GM10266 (cell line): ENCODE measurements around the gene TJP2.

Experiments used
- DNase-seq: peaks from one replicate; pipeline ENCODE4 v3.0.0; 2012; ENCODE audit errors: extremely low spot score
- TF ChIP-seq, protein P1 (sequence below): IDR thresholded peaks from 2 replicates; pipeline ENCODE4 v1.5.1; 2012; ENCODE audit warnings: mild to moderate bottlenecking, low read depth; ENCODE audit not compliant: control insufficient read depth, insufficient read depth; ENCODE audit errors: missing control alignments

The TJP2 gene

GRCh38 chr9:69258551-69258950 lies 84.5 kb downstream of the TJP2 start:
- TF ChIP-seq, protein P1, sequence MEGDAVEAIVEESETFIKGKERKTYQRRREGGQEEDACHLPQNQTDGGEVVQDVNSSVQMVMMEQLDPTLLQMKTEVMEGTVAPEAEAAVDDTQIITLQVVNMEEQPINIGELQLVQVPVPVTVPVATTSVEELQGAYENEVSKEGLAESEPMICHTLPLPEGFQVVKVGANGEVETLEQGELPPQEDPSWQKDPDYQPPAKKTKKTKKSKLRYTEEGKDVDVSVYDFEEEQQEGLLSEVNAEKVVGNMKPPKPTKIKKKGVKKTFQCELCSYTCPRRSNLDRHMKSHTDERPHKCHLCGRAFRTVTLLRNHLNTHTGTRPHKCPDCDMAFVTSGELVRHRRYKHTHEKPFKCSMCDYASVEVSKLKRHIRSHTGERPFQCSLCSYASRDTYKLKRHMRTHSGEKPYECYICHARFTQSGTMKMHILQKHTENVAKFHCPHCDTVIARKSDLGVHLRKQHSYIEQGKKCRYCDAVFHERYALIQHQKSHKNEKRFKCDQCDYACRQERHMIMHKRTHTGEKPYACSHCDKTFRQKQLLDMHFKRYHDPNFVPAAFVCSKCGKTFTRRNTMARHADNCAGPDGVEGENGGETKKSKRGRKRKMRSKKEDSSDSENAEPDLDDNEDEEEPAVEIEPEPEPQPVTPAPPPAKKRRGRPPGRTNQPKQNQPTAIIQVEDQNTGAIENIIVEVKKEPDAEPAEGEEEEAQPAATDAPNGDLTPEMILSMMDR, result no peak
- no peak for DNase-seq

- TF ChIP-seq, protein P1, result no peak
- no peak for DNase-seq
Observed at GRCh38 chr9:69260161-69260560, 86.1 kb downstream of the TJP2 start.

DNA sequence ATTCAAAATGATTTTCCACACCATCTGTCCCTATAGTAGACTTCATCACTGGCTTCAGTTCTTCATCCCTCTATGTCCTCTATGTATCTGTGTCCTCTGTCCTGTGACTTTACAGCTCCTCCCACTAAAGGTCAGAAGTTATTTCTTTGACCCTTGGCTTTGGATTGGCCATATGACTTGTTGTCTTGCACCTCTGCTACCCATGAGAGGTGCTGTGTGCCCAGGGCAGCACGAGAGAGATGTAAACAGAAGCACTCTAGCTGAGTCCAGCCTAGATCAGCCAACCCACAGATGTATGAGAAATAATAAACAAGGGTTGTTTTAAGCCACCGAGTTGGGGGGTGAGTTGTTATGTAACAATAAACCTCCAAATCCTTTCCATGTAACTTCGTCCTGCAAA lies 87.6 kb downstream of the TJP2 start:
- TF ChIP-seq, protein P1, result no peak
- no peak for DNase-seq

- no peak for DNase-seq
- TF ChIP-seq, protein P1, result no peak
Observed at GRCh38 chr9:69264526-69264925, 90.4 kb downstream of the TJP2 start.

DNA sequence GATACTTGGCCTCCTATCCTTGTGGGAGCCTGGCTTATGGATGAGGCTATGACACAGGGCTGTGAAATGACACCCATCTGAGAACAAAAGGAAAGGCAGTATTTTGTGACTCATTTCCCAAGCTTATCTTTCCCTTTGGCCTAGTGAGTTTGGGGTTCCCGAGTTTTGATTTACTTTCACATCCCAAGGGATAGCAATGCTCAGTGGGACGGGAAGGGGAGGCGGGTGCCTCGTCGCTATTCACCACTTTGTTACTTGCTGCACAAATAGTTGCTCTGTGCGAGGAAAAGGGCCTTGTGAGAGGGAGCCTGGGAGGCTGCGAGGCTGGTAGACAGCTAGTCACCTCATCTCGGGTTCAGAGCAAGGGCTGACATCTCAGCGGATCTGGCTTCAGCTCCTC lies 91.8 kb downstream of the TJP2 start:
- TF ChIP-seq, protein P1, result no peak
- DNase-seq, result no peak

GRCh38 chr9:69272212-69272611 lies 98.1 kb downstream of the TJP2 start:
- DNase-seq, result no peak
- TF ChIP-seq, protein P1, result no peak

GRCh38 chr9:69273161-69273560 lies 99.1 kb downstream of the TJP2 start:
- TF ChIP-seq, protein P1, result no peak

More at GRCh38 chr9:69273161-69273560, 99.1 kb downstream of the TJP2 start:
- DNase-seq, result no peak
